Stomach (tissue), 9 donors: Measurements from ENCODE around the gene NLRP12. TPM values are rescaled to one million over a fixed set of nuclear protein-coding genes. Genes with fewer than 3 reads are reported as not detected.

Experiments used
- DNase-seq, 2 donors: peaks; one replicate each; pipeline versions ENCODE4 v3.0.0 to v3.0.0-alpha.2; 2013 to 2019
- H3K27ac ChIP-seq, 5 donors: fragments of 200-600 bp in 4 of 5; sonication (generic) in 4 of 5; one replicate each; pipeline ENCODE4 v1.5.1; 2013 to 2019; ENCODE audit warnings: mild to moderate bottlenecking in 1 of 5, moderate library complexity in 1 of 5
- H3K27me3 ChIP-seq, 3 donors: fragments of 200-600 bp; sonication (generic); one replicate each; pipeline ENCODE4 v1.5.1; 2017 to 2019; ENCODE audit warnings: mixed run types in 1 of 3
- H3K36me3 ChIP-seq, 4 donors: fragments of 200-600 bp; sonication (generic); 1 replicate in 3 of 4; 2 replicates in 1 of 4; pipeline ENCODE4 v1.5.1; 2016 to 2019
- H3K4me1 ChIP-seq, 4 donors: fragments of 200-600 bp; sonication (generic); one replicate each; pipeline ENCODE4 v1.5.1; 2016 to 2019
- H3K4me3 ChIP-seq, 4 donors: fragments of 200-600 bp; sonication (generic) in 3 of 4; one replicate each; pipeline ENCODE4 v1.5.1; 2016 to 2019; ENCODE audit warnings: mild to moderate bottlenecking in 1 of 4
- H3K9me3 ChIP-seq, 4 donors: fragments of 200-600 bp; sonication (generic); one replicate each; pipeline ENCODE4 v1.5.1; 2016 to 2019
- CTCF ChIP-seq, 7 experiments: fragments of 450-650 bp in 4 of 7; fragments of 200-600 bp in 3 of 7; sonication (generic) in 3 of 7; IDR thresholded peaks; one replicate each; pipeline ENCODE4 v1.5.1; 2016 to 2019; ENCODE audit warnings: antibody characterized with exemption in 7 of 7, control low read depth in 2 of 7, mild to moderate bottlenecking in 1 of 7
- EP300 ChIP-seq: sonication (generic); formaldehyde crosslinking; IDR thresholded peaks from one replicate; pipeline ENCODE4 v1.6.1; 2017; ENCODE audit warnings: antibody characterized with exemption
- POLR2A ChIP-seq, 4 donors: fragments of 450-650 bp; IDR thresholded peaks; one replicate each; pipeline ENCODE4 v1.6.1; 2016; ENCODE audit warnings: antibody characterized with exemption in 4 of 4, control low read depth in 2 of 4, mild to moderate bottlenecking in 1 of 4, moderate library complexity in 1 of 4
- POLR2AphosphoS5 ChIP-seq, 3 donors: sonication (generic); formaldehyde crosslinking; IDR thresholded peaks; one replicate each; pipeline ENCODE4 v1.6.1; 2016; ENCODE audit warnings: antibody characterized with exemption in 3 of 3
- WGBS, 5 donors: extraction: QIAGEN DNeasy Blood & Tissue Kit in 3 of 5; methylation state at CpG; one replicate each; pipeline versions ENCODE4 v1.1.5 to v1.1.7; 2013 to 2018; 5-methylcytosine and 5-hydroxymethylcytosine counted together
- intact Hi-C: fragments of 100-400 bp; cut with DNase I; formaldehyde crosslinking; loops from one replicate; pipeline ENCODE4 v1.15.1; 2023; ENCODE audit warnings: low total_unique reads
- polyA plus RNA-seq, 3 donors: library from polyadenylated mRNA; stranded (reverse); fragments of 200-250 nt; gene quantifications; one replicate each; pipeline ENCODE4 v1.2.3, GENCODE V29; 2013
- total RNA-seq, 5 donors: library from RNA; depleted of rRNA; stranded (reverse); fragments of >200 nt; gene quantifications; one replicate each; pipeline versions ENCODE4 v1.1.0 to v1.2.3, GENCODE V29; 2014 to 2016
- donor health status: healthy with polysubstance abuse.
- donor health status: Bipolar disorder and iron deficiency.
- donor health status: healthy.

NLRP12 gene
- total and polyA plus RNA-seq, 8 donors = 0.05 to 0.18 (median 0.06) TPM; not detected in 5

- no peak overlapping the region for H3K4me3 ChIP-seq
- no peaks in the 10 kb centered on the region for H3K36me3 ChIP-seq
- TF ChIP-seq EP300 (no peak), POLR2A (IDR thresholded peaks at IDR 0.05) (no peak), CTCF (IDR thresholded peaks at IDR 0.05) (no peak), POLR2AphosphoS5 (IDR thresholded peaks at IDR 0.05) (no peak)
- H3K27ac ChIP-seq = no peak overlapping the region
- 84 to 88% (median 87%) methylated on average over 13 of the region's 13 CpGs for WGBS, 5 donors
- intact Hi-C loops = no loop called here
- no peaks in the 10 kb centered on the region for H3K9me3 ChIP-seq
- H3K27me3 ChIP-seq = peaks cover 0 to 4% (median 0%) of the 10 kb centered on the region in 3 donors
- H3K4me1 ChIP-seq = no peaks in the 10 kb centered on the region
- no peak for DNase-seq
Observed at GRCh38 chr19:53818756-53819155, 5.4 kb downstream of the NLRP12 start.

GRCh38 chr19:53813996-53814395 is 10.1 kb downstream of the NLRP12 start:
- no peak for TF ChIP-seq CTCF (IDR thresholded peaks at IDR 0.05)
- no peak for TF ChIP-seq POLR2AphosphoS5 (IDR thresholded peaks at IDR 0.05)
- TF ChIP-seq EP300 = no peak
- TF ChIP-seq POLR2A (IDR thresholded peaks at IDR 0.05) = no peak
- intact Hi-C loops = no loop called here
- H3K36me3 ChIP-seq = no peaks in the 10 kb centered on the region
- no peaks in the 10 kb centered on the region for H3K9me3 ChIP-seq
- H3K27me3 ChIP-seq = no peaks in the 10 kb centered on the region
- no peaks in the 10 kb centered on the region for H3K4me1 ChIP-seq
- H3K4me3 ChIP-seq = no peak overlapping the region
- H3K27ac ChIP-seq = no peak overlapping the region
- no peak for DNase-seq
- 57 to 73% (median 70%) methylated on average over 4 of the region's 4 CpGs for WGBS, 5 donors

- H3K27ac ChIP-seq = no peak overlapping the region
- no peaks in the 10 kb centered on the region for H3K9me3 ChIP-seq
- no peaks in the 10 kb centered on the region for H3K27me3 ChIP-seq
- TF ChIP-seq EP300 (no peak), POLR2A (IDR thresholded peaks at IDR 0.05) (no peak), CTCF (IDR thresholded peaks at IDR 0.05) (no peak), POLR2AphosphoS5 (IDR thresholded peaks at IDR 0.05) (no peak)
- no peaks in the 10 kb centered on the region for H3K4me1 ChIP-seq
- DNase-seq = no peak
- 48 to 52% (median 50%) methylated on average over 7 of the region's 7 CpGs for WGBS, 5 donors
- intact Hi-C loops = no loop called here
- H3K36me3 ChIP-seq = no peaks in the 10 kb centered on the region
- no peak overlapping the region for H3K4me3 ChIP-seq
Observed at GRCh38 chr19:53812335-53812734, 11.8 kb downstream of the NLRP12 start.

GRCh38 chr19:53810891-53811290 is 13.2 kb downstream of the NLRP12 start:
- H3K4me1 ChIP-seq = no peaks in the 10 kb centered on the region
- TF ChIP-seq CTCF (IDR thresholded peaks at IDR 0.05) (no peak), POLR2A (IDR thresholded peaks at IDR 0.05) (no peak), EP300 (no peak), POLR2AphosphoS5 (IDR thresholded peaks at IDR 0.05) (no peak)
- no peak for DNase-seq
- intact Hi-C loops = no loop called here
- no peaks in the 10 kb centered on the region for H3K36me3 ChIP-seq
- 94 to 99% (median 95%) methylated on average over 11 to 21 of the region's 21 CpGs for WGBS, 5 donors
- H3K4me3 ChIP-seq = no peak overlapping the region
- H3K9me3 ChIP-seq = no peaks in the 10 kb centered on the region
- H3K27me3 ChIP-seq = no peaks in the 10 kb centered on the region
- no peak overlapping the region for H3K27ac ChIP-seq
